Omental fat pad (tissue), 4 donors: ENCODE data around the gene PCLO. TPM values are rescaled to one million over a fixed set of nuclear protein-coding genes. Genes with fewer than 3 reads are reported as not detected.

ENCODE experiments used
- ATAC-seq: fragments of 150-250 bp; one replicate; pipeline ENCODE4 v1.9.1; 2016; ENCODE audit warnings: mild to moderate bottlenecking, moderate library complexity; ENCODE audit not compliant: low FRiP score
- DNase-seq: peaks from one replicate; pipeline ENCODE4 v3.0.0-alpha.2; 2019; ENCODE audit warnings: low spot score
- total RNA-seq, 4 donors: library from RNA; depleted of rRNA; stranded (reverse); fragments of >200 nt; gene quantifications; one replicate each; pipeline ENCODE4 v1.1.0, GENCODE V29; 2016
- TF ChIP-seq, protein P1 (sequence below), 3 donors: fragments of 450-650 bp; IDR thresholded peaks; one replicate each; pipeline ENCODE4 v1.5.1; 2016 to 2017; ENCODE audit warnings: antibody characterized with exemption in 3 of 3, mild to moderate bottlenecking in 3 of 3, moderate library complexity in 2 of 3

Gene PCLO
- total RNA-seq, 4 donors from 2014 or later, result 0.75 to 5.7 (median 2.0) TPM

DNA sequence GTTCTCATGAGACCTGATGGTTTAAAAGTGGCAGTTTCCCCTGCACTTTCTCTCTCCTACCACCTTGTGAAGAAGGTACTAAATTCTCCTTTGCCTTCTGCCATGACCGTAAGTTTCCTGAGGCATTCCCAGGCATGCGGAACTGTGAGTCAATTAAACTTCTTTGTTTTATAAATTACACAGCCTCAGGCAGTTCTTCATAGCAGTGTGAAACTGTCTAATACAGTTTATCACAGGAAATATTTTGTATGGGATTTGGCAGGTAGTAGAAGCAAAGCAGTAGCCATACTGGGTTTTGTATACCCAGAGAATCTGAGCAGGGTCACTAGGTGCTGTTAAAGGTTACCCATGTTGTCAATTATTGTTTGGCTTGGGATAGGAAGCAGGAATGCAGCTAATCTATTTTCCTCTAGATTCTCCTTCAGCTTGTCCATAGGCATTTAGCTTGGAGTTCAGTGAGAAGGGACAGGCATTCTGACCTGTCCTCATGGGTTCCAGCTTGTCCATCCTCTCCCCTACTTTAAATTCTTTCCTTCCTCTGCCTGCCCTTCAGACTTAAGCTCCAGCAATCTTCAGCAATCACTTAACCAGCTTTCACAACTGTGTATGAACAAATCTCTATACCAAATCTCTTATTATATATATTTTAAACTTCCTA, 186.7 kb downstream of the PCLO start:
- ATAC-seq, result no peak
- TF ChIP-seq, protein P1, sequence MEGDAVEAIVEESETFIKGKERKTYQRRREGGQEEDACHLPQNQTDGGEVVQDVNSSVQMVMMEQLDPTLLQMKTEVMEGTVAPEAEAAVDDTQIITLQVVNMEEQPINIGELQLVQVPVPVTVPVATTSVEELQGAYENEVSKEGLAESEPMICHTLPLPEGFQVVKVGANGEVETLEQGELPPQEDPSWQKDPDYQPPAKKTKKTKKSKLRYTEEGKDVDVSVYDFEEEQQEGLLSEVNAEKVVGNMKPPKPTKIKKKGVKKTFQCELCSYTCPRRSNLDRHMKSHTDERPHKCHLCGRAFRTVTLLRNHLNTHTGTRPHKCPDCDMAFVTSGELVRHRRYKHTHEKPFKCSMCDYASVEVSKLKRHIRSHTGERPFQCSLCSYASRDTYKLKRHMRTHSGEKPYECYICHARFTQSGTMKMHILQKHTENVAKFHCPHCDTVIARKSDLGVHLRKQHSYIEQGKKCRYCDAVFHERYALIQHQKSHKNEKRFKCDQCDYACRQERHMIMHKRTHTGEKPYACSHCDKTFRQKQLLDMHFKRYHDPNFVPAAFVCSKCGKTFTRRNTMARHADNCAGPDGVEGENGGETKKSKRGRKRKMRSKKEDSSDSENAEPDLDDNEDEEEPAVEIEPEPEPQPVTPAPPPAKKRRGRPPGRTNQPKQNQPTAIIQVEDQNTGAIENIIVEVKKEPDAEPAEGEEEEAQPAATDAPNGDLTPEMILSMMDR (IDR thresholded peaks at IDR 0.05), result no peak

DNA sequence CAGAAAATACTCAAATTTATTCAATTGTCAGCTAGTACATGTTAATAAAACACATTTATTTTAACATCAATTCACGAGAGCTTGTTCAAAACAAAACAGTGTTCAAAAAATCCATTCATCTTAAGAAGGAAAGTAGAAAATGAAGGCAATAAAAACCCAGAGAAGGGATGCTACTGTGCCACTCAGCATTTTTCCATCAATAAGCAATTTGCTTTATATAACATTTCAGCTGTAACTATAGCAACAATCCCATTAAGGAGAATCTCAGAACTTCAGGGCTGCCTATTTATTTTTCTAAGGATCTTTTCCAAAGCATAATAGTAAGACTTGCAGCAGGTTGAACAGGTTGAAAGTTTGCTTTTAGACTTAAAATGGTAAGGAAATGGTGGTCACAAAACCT, 190.5 kb downstream of the PCLO start:
- no peak for DNase-seq
- TF ChIP-seq, protein P1 (IDR thresholded peaks at IDR 0.05), result no peak
- no peak for ATAC-seq

More for the DNA sequence above, 186.7 kb downstream of the PCLO start:
- DNase-seq, result no peak

DNA sequence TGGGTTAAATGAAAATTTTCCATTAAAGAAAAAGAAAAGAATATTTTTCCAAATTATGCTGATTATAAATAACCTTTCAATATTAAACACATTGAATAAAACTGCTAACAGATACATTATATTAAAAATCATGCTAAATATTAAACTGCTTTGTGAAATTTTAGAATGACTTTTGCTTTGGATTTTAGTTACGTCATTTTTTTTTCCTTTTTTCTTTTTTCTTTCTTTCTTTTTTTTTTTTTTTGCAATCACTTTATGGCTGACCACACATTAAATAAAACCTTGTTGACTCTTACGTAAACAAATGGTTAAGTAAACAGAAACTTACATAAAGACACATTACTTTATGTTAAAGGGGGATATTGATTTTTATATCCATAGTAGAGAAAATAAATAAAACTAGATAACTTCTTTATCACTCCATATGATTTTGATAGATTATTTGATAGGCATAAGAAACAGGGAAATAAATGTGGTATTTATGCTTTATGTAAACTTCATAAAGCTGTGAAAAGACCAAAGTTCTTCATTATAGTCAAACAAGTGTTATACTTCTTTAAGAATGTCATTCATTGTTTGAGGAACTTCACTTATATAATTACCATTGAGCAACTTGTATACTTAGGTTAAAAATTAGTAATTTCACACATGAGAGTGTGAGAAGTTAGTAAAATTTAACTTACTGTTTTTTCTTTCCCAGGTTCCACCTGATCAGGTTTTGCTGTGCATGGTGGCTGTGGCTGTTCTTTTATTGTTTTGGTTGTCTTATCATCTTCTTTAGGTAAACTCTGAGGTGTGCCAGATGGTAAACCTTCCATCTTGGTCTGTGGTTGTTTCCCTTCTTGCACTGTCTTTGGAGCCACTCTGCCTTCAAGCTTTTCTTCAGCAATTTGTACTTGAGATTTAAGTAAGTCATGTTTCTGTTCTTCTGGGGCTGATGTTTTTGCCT, 197.3 kb downstream of the PCLO start:
- TF ChIP-seq, protein P1 (IDR thresholded peaks at IDR 0.05), result no peak
- no peak for ATAC-seq
- no peak for DNase-seq

DNA sequence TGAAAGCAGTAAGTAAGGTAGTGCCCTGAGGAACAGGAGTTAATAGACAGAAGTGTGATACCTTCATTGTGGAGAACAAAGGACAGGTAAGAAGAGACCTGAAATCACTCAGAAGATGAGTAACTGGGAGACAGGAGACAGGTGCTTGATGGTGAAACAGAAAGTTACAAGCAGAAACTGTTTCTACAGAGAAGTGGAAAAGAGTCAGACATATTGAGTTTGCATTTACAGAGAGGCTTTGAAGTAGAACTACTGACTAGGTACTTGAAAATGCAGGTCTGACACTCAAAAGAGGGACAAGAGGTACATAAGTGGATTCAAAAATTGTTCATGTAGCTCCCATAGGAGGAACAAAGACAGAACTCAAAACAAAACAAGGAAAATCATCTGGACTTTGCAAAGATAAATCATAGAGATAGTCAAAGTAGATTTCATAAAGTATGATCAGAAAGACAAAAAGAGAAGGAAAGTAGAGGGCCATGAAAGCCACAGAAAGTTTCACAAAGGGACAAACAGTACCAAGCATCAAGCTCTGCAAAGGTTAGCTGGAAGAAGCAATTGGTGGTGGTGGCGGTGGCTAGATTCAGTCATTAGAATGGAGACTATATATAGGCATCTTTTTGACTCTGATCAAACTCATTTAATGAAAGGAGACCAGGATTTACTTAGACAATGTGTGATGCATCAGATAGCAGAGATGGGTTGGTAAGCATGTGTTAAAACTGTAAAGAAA, 198.4 kb downstream of the PCLO start:
- ATAC-seq, result no peak
- no peak for DNase-seq
- TF ChIP-seq, protein P1 (IDR thresholded peaks at IDR 0.05), result no peak

DNA sequence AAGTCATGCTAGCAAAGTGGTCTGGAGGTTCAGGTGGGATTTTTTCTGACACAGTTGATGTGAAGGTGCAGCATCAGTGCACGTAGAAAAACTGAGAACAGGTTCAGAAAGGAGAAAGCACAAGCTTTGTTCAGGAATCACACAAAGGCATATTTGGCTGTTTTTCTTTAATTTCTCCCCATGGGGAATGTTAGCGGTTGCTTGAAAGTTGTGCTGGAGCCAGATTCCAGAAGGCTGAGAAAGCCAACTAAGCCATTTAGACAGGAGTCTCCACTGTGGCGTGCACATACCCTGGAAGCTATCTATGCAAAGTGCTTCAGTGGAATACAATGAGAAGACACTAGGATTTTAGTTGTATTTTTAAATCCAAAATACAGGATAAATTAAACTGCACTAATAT, 201.4 kb downstream of the PCLO start:
- DNase-seq (no peak), ATAC-seq (no peak)
- TF ChIP-seq, protein P1 (IDR thresholded peaks at IDR 0.05), result no peak

DNA sequence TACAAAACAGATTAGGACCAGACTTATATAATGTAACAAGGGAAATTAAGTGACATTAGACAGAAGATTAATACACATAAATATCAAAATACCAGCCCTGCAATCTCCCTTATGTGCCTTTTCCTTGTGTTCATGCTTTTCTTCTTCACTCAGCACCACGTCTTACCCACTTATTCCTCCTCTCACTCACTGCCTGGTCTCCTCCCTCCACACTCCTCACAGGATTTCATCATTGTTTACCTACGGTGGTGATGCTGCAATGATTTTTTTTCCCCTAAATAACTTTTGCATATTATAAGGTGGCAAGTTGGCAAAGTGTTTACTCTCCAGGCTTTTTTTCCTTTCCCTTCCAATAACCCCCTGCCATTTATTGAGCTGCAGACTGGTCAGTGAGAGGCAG, 203.2 kb downstream of the PCLO start:
- no peak for ATAC-seq
- no peak for DNase-seq
- TF ChIP-seq, protein P1 (IDR thresholded peaks at IDR 0.05), result no peak
